Activated CD8-positive, alpha-beta memory T cell treated with anti-CD3 and anti-CD28 coated beads, Interleukin-2, amount 10 ng/mL, durations not matched to agents 7 days and 5 days (primary cell): Measurements from ENCODE around the gene RABAC1. TPM values are rescaled to one million over a fixed set of nuclear protein-coding genes. Genes with fewer than 3 reads are reported as not detected.

Source experiments
- ATAC-seq: fragments of 150-1000 bp; cut with Tn5 transposase; one replicate; pipeline ENCODE4 v1.10.0; 2021; ENCODE audit warnings: moderate library complexity
- CTCF ChIA-PET: fragments of 350-600 bp; sonication (Branson Sonifier 250); formaldehyde crosslinking; loops from one replicate; lab custom pipeline; 2021; ENCODE audit warnings: antibody characterized with exemption; lab: Charles Lee
- DNase-seq: peaks from one replicate; pipeline ENCODE4 v3.0.0-alpha.2; 2020
- H3K27ac Mint-ChIP-seq: one replicate; pipeline ENCODE4 v1.8.0; 2021; ENCODE audit warnings: mild to moderate bottlenecking, mixed read lengths
- H3K27me3 Mint-ChIP-seq: one replicate; pipeline ENCODE4 v1.8.0; 2021; ENCODE audit warnings: mixed read lengths
- H3K36me3 Mint-ChIP-seq: one replicate; pipeline ENCODE4 v1.8.0; 2021; ENCODE audit warnings: mild to moderate bottlenecking, mixed read lengths
- H3K4me1 Mint-ChIP-seq: one replicate; pipeline ENCODE4 v1.8.0; 2021; ENCODE audit warnings: mixed read lengths
- H3K4me3 Mint-ChIP-seq: one replicate; pipeline ENCODE4 v1.8.0; 2021; ENCODE audit warnings: mild to moderate bottlenecking, moderate library complexity, mixed read lengths
- H3K9me3 Mint-ChIP-seq: one replicate; pipeline ENCODE4 v1.8.0; 2022; ENCODE audit warnings: low read depth, mixed read lengths
- total RNA-seq, 2 experiments: library from RNA; stranded (reverse); gene quantifications; one replicate each; pipeline ENCODE4 v1.2.3, GENCODE V29; 2021

RABAC1 gene, protein sequence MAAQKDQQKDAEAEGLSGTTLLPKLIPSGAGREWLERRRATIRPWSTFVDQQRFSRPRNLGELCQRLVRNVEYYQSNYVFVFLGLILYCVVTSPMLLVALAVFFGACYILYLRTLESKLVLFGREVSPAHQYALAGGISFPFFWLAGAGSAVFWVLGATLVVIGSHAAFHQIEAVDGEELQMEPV
- total RNA-seq: 10 to 100 TPM; 81.3 to 93.9 TPM

DNA sequence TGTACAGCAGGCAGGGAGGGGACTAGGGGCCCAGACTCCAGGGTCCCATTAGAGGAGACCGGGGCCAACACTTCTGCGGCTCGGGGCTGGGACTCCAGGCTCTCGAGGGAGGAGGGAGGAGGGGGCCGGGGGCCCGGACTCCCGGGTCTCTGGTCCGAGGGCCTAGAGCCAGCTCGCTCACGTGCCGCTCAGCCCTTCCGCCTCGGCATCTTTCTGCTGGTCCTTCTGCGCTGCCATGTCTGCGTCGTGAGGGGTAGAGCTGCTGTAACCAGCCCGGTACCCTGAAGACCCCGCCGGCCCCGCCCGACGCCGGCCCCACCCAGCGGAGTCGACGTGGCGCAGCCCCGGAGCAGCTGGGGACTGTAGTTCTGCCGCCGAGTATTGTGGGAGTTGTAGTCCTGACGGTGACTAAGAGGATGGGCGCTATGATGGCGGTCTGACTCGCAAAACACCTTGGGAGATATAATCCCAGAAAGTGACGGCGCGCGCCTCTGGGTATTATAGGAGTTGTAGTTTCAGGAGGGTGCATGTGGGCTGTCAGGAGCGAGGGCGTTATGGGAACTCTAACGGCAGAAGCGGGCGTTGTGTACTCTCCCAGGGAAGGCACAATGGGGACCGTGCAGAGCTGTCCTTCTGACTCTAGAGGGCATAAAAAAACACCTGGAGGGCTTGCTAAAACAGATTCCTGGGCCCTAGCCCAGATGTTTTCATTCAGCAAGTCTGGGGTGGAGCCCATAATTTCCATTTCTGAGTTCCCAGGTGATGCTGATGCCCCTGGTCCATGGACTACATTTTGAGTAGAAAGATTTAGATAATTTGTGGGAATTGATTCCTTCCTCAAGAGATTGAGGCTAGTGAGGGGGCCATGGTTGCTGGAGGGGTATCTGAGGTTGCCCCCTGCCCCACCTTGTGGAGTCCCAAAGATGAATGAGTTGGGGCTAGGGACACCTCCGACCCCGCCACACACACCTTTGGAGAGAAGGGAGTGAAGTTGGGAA, at the start of gene RABAC1:
TSS of gene RABAC1 (minus strand) at position 266 of the 998 bp plus-strand sequence. CDS start at position 237, 29 bp downstream.
- H3K4me3 Mint-ChIP-seq: peak within 1 kb of the TSS; percentile 94
- ATAC-seq (peak; percentile 91), DNase-seq (peak; percentile 95)
- H3K27ac Mint-ChIP-seq: peak within 1 kb of the TSS; percentile 87
- no peaks in the 10 kb centered on the region for H3K9me3 Mint-ChIP-seq
- H3K27me3 Mint-ChIP-seq: no peaks in the 10 kb centered on the region
- H3K4me1 Mint-ChIP-seq: peaks cover 19% of the 10 kb centered on the region
- CTCF ChIA-PET: interaction anchor here (1.0 to 5.1 kb wide), 15 partner anchors 13 to 173 kb away, joined by 3 to 32 read pairs (median 8); partner anchors contain the start of genes POU2F2 and RPS19
- H3K36me3 Mint-ChIP-seq: no peaks in the 10 kb centered on the region

DNA sequence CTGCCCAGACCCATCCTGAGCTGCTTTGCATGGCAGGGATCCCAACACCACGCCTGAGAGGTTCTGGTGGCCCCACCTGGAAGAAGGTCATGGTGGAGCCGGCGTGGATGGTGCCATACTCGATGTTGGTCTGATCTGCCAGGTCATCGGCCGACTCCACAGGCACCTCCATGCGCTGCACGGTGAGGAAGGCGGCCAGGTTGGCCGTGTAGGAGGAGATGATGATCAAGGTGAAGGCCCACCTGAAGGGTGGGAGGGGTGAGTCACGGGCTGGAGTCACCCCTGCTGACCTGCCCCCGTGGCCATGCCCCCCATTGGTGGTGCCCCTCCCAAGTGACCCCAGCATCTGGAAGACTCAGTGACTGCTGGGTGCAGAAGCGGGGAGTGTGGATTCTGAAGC, 47.4 kb upstream of the RABAC1 start:
- ATAC-seq: no peak
- Mint-ChIP-seq H3K36me3 (no peaks in the 10 kb centered on the region), H3K9me3 (no peaks in the 10 kb centered on the region), H3K4me3 (no peak overlapping the region), H3K4me1 (peaks cover 10% of the 10 kb centered on the region), H3K27ac (no peak overlapping the region), H3K27me3 (peaks cover 14% of the 10 kb centered on the region)
- DNase-seq: no peak
- CTCF ChIA-PET: no interaction called here

DNA sequence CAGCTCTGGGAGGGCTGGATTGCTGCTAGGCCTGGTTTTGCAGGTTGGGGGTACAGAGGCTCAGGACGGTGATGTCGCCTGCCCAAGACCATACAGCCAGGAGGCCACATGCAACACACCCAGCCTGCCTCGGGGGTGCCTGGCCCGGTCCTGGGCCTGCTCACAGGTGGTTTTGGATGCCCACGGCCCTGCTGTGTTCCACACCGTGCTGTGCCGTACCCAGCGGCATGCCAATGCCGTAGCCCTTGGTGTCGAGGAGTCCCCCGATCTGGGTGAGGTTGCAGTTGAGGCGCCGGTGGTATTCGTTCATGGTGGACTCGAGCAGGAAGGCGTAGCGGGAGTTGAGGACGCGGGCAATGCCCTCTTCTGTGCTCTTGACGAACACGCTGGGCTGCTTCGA, 46.4 kb upstream of the RABAC1 start:
- Mint-ChIP-seq H3K9me3 (no peaks in the 10 kb centered on the region), H3K36me3 (no peaks in the 10 kb centered on the region), H3K4me3 (no peak overlapping the region), H3K27me3 (peaks cover 24% of the 10 kb centered on the region), H3K27ac (no peak overlapping the region), H3K4me1 (peaks cover 10% of the 10 kb centered on the region)
- ATAC-seq: no peak
- CTCF ChIA-PET: no interaction called here
- no peak for DNase-seq

DNA sequence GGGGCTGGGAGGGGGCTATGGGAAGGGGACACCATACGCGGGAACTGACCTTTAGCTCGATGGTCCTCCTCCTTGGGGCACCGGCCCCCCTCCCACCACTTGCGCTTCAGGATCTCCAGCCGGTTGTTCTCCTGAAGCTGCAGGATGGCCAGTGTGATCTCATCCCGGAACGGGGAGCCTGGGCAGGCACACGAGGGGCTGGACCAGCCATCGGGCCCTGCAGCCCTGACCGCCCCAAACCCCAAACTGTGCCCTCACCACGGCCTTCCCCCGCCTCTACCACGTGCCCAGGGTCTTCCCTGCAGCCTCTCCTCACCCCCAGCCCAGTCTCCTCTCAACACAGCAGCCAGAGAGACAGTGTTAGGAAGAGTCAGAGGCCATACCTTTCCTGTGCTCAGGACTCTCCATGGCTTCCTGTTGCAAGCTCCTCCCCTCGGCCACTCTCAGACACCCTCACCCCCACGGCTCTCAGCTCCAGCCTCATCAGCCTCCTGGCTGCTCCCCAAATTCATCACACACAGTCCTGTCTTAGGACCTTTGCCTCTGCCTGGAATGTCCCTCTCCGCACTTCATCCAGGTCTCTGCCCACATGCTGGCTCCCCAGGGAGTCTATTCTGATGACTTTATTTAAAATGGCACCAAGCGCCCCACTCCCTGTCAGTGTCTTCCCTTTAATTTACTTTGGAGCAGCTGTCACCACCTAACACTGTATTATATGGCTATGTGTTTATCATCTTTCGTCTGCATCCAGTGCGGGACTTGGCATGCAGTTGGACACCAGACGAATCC, 44.6 kb upstream of the RABAC1 start:
- CTCF ChIA-PET: interaction anchor here (1.0 kb wide), 1 partner anchor 31 kb away, joined by 3 read pairs; no protein-coding TSS in a partner anchor

DNA sequence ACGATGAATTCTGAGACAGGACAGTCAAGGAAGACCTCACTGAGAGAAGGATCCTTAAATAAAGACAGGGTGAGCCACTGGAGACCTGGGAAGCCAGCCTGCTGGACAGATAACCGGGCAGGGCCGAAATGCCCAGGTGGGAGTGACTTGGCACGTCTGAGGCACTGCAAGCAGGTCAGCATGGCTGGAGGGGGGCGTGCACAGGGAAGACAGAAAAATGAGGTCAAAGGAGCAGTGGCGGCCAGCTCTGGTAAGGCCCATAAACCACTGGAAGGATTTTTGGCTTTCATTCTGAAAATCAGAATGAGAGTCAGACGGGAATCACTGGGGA, 40.7 kb upstream of the RABAC1 start:
- DNase-seq: no peak
- H3K36me3 Mint-ChIP-seq: no peaks in the 10 kb centered on the region
- CTCF ChIA-PET: interaction anchor here (2.3 kb wide), 1 partner anchor 29 kb away, joined by 6 read pairs; no protein-coding TSS in a partner anchor

More for the DNA sequence above, 44.6 kb upstream of the RABAC1 start:
- Mint-ChIP-seq H3K27ac (no peak overlapping the region), H3K4me1 (peaks cover 12% of the 10 kb centered on the region), H3K36me3 (no peaks in the 10 kb centered on the region), H3K4me3 (no peak overlapping the region), H3K9me3 (no peaks in the 10 kb centered on the region), H3K27me3 (peaks cover 37% of the 10 kb centered on the region)
- DNase-seq (no peak), ATAC-seq (no peak)

DNA sequence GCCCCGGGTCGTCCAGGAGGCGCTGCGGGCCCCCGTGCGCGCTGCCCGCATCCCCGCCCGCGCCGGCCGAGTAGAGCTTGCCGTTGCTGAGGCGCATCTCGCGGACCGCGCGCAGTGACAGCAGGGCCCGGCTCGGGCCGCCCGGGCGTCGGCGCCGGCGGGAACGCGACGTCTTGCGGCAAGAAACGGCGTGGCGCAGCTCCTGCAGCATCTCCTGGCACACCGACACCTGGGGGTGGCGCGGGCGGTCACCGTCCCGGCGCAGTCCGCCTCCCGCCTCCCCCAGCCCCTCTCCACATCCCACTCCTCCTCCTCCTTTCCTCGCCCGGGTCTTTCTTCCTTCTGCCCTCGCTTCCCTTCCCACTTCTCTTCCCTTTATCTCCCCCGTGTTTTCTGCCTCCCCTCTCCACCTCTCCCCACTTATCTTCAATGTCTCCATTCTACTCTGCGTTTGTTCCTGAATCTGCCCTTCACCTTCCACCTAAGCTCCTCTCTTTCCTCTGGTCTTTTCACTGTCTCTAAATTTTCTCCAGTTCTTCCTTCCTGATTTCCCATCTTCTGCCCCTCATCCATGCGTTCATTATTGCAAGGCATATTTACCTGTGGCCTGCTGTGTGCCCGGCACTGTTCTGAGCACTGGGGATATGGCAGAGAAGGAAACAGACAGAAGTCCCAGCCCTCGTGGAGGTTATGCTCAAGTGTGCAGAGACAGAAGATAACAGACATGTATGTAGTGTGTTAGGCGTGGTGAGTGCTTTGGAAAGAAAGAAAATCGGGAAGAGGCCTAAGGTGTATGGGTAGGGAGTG, 40.2 kb upstream of the RABAC1 start:
- H3K9me3 Mint-ChIP-seq: no peaks in the 10 kb centered on the region
- no peaks in the 10 kb centered on the region for H3K36me3 Mint-ChIP-seq
- DNase-seq (no peak), ATAC-seq (no peak)
- no peak overlapping the region for H3K4me3 Mint-ChIP-seq
- no peak overlapping the region for H3K27ac Mint-ChIP-seq
- peaks cover 72% of the 10 kb centered on the region for H3K27me3 Mint-ChIP-seq
- H3K4me1 Mint-ChIP-seq: peaks cover 28% of the 10 kb centered on the region
- CTCF ChIA-PET: interaction anchor here (0.9 to 2.3 kb wide), 3 partner anchors 29 to 109 kb away, joined by 3 to 6 read pairs (median 3); no protein-coding TSS in a partner anchor

More for the DNA sequence above, 40.7 kb upstream of the RABAC1 start:
- Mint-ChIP-seq H3K27me3 (peaks cover 68% of the 10 kb centered on the region), H3K27ac (no peak overlapping the region), H3K9me3 (no peaks in the 10 kb centered on the region), H3K4me3 (no peak overlapping the region), H3K4me1 (peaks cover 28% of the 10 kb centered on the region)
- no peak for ATAC-seq

DNA sequence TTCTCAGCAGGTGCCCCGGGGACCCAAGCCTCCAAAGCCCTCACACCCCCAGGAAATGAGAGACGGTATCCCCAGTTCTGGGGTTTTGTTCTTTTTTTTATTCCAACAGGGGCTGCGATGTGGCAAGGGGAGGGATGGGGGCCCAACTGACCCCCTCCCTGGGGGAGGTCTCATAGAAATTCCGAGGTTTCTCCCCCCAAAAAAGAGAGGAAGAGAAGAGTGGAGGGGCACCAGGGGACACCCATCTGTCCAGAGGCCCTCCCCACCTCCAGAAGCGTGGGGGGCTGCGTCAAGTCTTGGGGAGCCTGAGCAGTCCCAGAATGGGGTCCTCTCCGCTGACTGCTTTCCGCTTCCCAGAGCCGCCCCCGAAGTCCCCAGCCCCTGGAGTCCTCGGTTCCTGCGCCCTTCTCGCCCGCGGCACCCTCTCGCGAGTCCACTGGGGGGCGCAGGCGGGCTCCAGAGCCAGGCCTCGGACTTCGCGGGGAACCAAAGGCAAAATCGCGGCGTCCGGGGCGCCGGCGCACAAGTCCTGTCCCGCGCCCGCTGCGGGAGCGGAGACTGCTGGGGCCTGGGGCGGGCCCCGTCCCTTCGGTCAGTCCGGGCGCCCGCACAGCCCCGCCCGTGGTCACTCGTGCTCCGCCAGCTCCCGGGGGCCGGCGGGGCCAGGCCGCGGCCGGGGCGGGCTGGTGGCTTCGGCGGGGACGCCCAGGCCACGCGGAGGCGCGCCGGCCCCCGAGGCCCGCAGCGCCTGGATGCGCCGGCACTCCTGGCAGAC, 39.3 kb upstream of the RABAC1 start:
- ATAC-seq (no peak), DNase-seq (peak; percentile 58)
- no peaks in the 10 kb centered on the region for H3K9me3 Mint-ChIP-seq
- H3K27ac Mint-ChIP-seq: no peak overlapping the region
- no peak overlapping the region for H3K4me3 Mint-ChIP-seq
- peaks cover 70% of the 10 kb centered on the region for H3K27me3 Mint-ChIP-seq
- peaks cover 30% of the 10 kb centered on the region for H3K4me1 Mint-ChIP-seq
- H3K36me3 Mint-ChIP-seq: no peaks in the 10 kb centered on the region
- CTCF ChIA-PET: interaction anchor here (0.9 to 1.5 kb wide), 3 partner anchors 37 to 110 kb away, joined by 3 to 4 read pairs (median 3); no protein-coding TSS in a partner anchor

DNA sequence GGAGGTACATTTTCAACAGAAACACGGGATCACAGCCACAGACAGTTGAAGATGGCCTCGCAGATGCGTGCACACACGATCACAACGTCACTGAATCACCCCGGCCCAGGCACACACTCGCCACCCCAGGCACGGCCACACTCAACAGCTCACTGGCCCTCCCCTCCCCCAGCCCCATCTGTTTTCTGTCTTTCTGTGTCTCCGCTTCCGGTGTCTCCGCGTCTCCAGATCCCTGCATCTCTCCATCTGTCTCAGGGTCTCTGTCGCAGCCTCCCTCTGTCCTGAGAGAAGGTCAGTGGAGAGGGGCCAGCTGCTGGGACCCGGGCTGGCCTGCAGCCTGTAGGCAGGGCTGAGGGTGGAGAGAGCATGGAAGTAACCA, 38.7 kb upstream of the RABAC1 start:
- no peak for ATAC-seq
- no peaks in the 10 kb centered on the region for H3K9me3 Mint-ChIP-seq
- no peak for DNase-seq
- peaks cover 30% of the 10 kb centered on the region for H3K4me1 Mint-ChIP-seq
- no peak overlapping the region for H3K27ac Mint-ChIP-seq
- no peaks in the 10 kb centered on the region for H3K36me3 Mint-ChIP-seq
- H3K27me3 Mint-ChIP-seq: peaks cover 70% of the 10 kb centered on the region
- CTCF ChIA-PET: interaction anchor here (0.6 to 1.5 kb wide), 3 partner anchors 37 to 320 kb away, joined by 3 to 4 read pairs (median 3); no protein-coding TSS in a partner anchor
- no peak overlapping the region for H3K4me3 Mint-ChIP-seq

DNA sequence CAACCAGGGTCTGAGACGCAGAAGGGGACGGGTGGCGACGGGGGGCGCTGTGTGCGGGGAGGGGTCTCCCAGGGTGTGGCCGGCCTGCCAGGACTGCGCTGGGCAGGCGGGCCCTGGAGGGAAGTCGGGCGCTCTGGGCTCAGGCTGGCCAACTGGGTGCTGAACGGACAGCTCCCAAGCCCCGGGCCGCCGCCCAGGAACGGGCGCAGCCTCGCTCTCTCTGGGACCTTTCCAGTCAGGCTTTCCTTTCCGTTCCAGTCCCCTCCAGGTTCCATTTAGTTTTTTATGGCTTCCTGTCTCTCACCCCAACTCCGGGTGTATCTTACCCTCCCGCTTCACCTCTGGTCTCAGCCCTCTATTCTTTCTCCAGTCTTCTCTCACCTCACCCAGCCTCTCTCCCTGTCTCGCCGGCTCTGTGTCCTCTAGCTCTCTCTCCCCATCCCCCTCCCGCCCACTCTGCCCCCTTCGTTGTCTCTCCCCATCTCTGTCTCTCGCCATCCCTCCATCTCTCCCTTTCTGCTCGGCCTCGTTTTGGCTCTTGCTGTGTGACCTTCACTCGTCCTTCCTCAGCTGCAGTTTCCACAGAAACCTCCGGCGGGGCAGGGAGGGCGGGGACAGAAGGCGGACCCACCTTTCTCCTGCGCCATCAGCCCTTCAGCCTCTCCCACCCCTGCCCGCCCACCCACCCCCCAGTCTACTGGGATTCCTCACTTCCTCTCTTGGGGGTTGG, 38.2 kb upstream of the RABAC1 start:
- DNase-seq: peak; percentile 55
- Mint-ChIP-seq H3K27me3 (peaks cover 72% of the 10 kb centered on the region), H3K4me3 (no peak overlapping the region), H3K4me1 (peaks cover 28% of the 10 kb centered on the region), H3K36me3 (no peaks in the 10 kb centered on the region), H3K27ac (no peak overlapping the region), H3K9me3 (no peaks in the 10 kb centered on the region)
- ATAC-seq: peak; percentile 38
- CTCF ChIA-PET: interaction anchor here (0.6 to 1.5 kb wide), 4 partner anchors 35 to 321 kb away, joined by 3 to 4 read pairs (median 3); no protein-coding TSS in a partner anchor

DNA sequence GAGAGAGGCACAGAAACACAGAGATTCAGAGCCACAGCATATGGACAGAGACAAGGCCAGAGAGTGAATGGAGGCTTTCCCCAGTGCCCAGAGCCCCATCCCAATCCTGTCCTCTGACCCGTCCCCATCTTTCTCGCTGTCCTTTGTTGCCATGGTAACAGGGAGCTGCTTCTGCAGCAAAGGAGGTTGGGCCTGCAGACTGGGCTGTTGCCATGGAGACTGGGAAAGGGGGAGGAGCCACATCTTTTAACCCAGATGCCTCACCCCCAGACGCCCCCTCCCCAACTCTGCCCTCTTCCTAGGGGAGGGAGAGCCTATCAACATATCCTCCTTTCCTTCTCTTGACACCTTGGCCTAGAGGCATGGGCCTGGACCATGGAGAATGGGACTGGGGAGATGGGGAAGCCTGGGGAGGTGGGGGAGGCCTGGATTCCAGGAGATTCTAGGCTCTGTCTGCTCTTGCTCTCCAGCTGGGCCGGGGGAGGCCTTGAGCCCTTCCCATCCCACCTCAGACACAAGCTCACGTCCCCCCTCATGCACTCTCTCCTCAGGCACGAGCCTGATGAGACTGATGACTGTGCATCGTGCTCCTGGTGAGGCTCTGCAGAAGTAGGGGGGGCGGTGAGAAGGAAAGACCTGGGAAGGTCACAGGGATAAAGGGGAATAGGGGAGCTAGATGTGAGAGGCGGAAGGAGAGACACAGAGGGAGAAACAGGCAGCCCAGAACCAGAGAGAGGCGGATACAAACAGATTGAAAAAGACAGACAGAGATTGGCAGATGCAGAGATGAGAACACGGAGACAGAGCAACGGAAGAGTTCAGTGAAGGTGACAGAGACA, 37.1 kb upstream of the RABAC1 start:
- Mint-ChIP-seq H3K27me3 (peaks cover 60% of the 10 kb centered on the region), H3K4me3 (no peak overlapping the region), H3K4me1 (peaks cover 22% of the 10 kb centered on the region), H3K27ac (no peak overlapping the region), H3K9me3 (no peaks in the 10 kb centered on the region), H3K36me3 (no peaks in the 10 kb centered on the region)
- CTCF ChIA-PET: interaction anchor here (1.2 kb wide), 1 partner anchor 36 kb away, joined by 3 read pairs; no protein-coding TSS in a partner anchor
- ATAC-seq (no peak), DNase-seq (no peak)
